GM21737 (cell line): ENCODE data around the gene PSENEN.

Experiments
- ATAC-seq: cut with Tn5 transposase; IDR thresholded peaks from one replicate; pipeline ENCODE4 v1.9.1; 2021; ENCODE audit warnings: mild to moderate bottlenecking, moderate library complexity; ENCODE audit not compliant: unreplicated experiment

The PSENEN gene

GRCh38 chr19:35750167-35750566 lies 4.7 kb downstream of the PSENEN start:
- no peak for ATAC-seq

- ATAC-seq: no peak
Observed at GRCh38 chr19:35751839-35752745, 6.6 kb downstream of the PSENEN start.

- ATAC-seq: no peak
Observed at GRCh38 chr19:35752746-35753350, 7.4 kb downstream of the PSENEN start.

- no peak for ATAC-seq
Observed at GRCh38 chr19:35753634-35754369, 8.4 kb downstream of the PSENEN start.

- no peak for ATAC-seq
Observed at GRCh38 chr19:35754370-35755130, 9.1 kb downstream of the PSENEN start.

- no peak for ATAC-seq
Observed at GRCh38 chr19:35755131-35755549, 9.7 kb downstream of the PSENEN start.

GRCh38 chr19:35755550-35756376 lies 10.3 kb downstream of the PSENEN start:
- ATAC-seq: no peak

- no peak for ATAC-seq
Observed at GRCh38 chr19:35756377-35757230, 11.2 kb downstream of the PSENEN start, which contains the start of gene HSPB6. Gene HSPB6 (minus strand): TSS chr19:35757029. CDS start chr19:35757008, 21 bp downstream.

GRCh38 chr19:35757231-35757748 lies 11.8 kb downstream of the PSENEN start:
- no peak for ATAC-seq

GRCh38 chr19:35757749-35758608 lies 12.5 kb downstream of the PSENEN start, which contains the start of gene PROSER3:
Gene PROSER3 (plus strand): TSS chr19:35758176. CDS start chr19:35758216, 40 bp downstream.
- peak; percentile 94 for ATAC-seq

- ATAC-seq: no peak
Observed at GRCh38 chr19:35759697-35760096, 14.2 kb downstream of the PSENEN start.

- no peak for ATAC-seq
Observed at GRCh38 chr19:35760711-35761349, 15.4 kb downstream of the PSENEN start.

GRCh38 chr19:35764432-35765315 lies 19.2 kb downstream of the PSENEN start:
- ATAC-seq: no peak

- no peak for ATAC-seq
Observed at GRCh38 chr19:35766571-35767104, 21.2 kb downstream of the PSENEN start.

GRCh38 chr19:35767288-35768081 lies 22.0 kb downstream of the PSENEN start:
- no peak for ATAC-seq
